ENCODE measurements around the gene KYNU. TPM values are rescaled to one million over a fixed set of nuclear protein-coding genes. Genes with fewer than 3 reads are reported as not detected.
"Not testable (repeated sequence)": the region's sequence is repeated elsewhere in the genome, so short reads cannot be mapped to it uniquely, and the experiment has no call there.

KYNU gene
- total RNA-seq, 6 donors from 2014 or later: 9.4 to 45.2 (median 15.6) TPM

- H3K36me3 ChIP-seq: no peaks in the 10 kb centered on the region
- H3K4me3 ChIP-seq: peak overlapping the region in 3 of 4 donors; percentile 14 to 33 (median 15)
- peaks cover 3 to 9% (median 6%) of the 10 kb centered on the region in 4 donors for H3K4me1 ChIP-seq
- TF ChIP-seq POLR2A (IDR thresholded peaks at IDR 0.05): no peak
- TF ChIP-seq, protein P1, sequence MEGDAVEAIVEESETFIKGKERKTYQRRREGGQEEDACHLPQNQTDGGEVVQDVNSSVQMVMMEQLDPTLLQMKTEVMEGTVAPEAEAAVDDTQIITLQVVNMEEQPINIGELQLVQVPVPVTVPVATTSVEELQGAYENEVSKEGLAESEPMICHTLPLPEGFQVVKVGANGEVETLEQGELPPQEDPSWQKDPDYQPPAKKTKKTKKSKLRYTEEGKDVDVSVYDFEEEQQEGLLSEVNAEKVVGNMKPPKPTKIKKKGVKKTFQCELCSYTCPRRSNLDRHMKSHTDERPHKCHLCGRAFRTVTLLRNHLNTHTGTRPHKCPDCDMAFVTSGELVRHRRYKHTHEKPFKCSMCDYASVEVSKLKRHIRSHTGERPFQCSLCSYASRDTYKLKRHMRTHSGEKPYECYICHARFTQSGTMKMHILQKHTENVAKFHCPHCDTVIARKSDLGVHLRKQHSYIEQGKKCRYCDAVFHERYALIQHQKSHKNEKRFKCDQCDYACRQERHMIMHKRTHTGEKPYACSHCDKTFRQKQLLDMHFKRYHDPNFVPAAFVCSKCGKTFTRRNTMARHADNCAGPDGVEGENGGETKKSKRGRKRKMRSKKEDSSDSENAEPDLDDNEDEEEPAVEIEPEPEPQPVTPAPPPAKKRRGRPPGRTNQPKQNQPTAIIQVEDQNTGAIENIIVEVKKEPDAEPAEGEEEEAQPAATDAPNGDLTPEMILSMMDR (IDR thresholded peaks at IDR 0.05): no peak
- TF ChIP-seq EP300 (IDR thresholded peaks at IDR 0.05): no peak
- H3K9me3 ChIP-seq: no peaks in the 10 kb centered on the region
- H3K27me3 ChIP-seq: no peaks in the 10 kb centered on the region
- H3K27ac ChIP-seq: peak overlapping the region; percentile 31 to 55 (median 42)
- DNase-seq (no peak), ATAC-seq (ENCODE audit: low FRiP score in 2 of 2) (no peak)
- 61% methylated on average over 6 of the region's 6 CpGs for WGBS, 2 donors
Observed at GRCh38 chr2:142878031-142878678, 691 bp downstream of the KYNU start.

DNA sequence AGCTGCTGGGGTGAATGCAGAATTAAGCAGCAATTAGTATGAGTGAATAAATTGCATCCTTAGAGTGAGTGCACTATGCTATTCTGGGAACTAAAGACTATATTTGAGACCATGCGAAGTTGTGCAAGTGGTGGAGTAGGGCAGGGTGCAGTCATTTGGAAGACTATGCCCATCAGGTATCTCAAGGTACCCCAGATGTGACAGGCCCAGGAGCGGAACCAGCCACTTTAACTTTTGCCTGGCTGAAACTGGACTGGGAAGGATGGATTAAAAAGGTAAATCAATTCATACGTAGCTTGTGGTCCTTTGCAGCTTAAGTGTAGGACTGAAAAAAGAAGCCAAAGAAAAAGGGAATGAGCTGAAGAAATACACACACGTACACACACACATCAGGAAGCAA is 1.7 kb downstream of the KYNU start:
- no peak for TF ChIP-seq EP300 (IDR thresholded peaks at IDR 0.05)
- no peak for TF ChIP-seq POLR2A (IDR thresholded peaks at IDR 0.05)
- TF ChIP-seq, protein P1 (IDR thresholded peaks at IDR 0.05): no peak
- no peak for TF ChIP-seq POLR2AphosphoS5 (IDR thresholded peaks at IDR 0.05)
- Histone ChIP-seq H3K36me3 (no peaks in the 10 kb centered on the region), H3K27me3 (no peaks in the 10 kb centered on the region), H3K27ac (no peak overlapping the region), H3K9me3 (no peaks in the 10 kb centered on the region), H3K4me1 (peaks cover 0 to 7% (median 2%) of the 10 kb centered on the region in 4 donors), H3K4me3 (peak overlapping the region in 2 of 4 donors; percentile 14 to 33)
- 92 to 93% methylated on average over 4 of the region's 4 CpGs for WGBS, 2 donors
- ATAC-seq (ENCODE audit: low FRiP score in 2 of 2) (no peak), DNase-seq (no peak)

DNA sequence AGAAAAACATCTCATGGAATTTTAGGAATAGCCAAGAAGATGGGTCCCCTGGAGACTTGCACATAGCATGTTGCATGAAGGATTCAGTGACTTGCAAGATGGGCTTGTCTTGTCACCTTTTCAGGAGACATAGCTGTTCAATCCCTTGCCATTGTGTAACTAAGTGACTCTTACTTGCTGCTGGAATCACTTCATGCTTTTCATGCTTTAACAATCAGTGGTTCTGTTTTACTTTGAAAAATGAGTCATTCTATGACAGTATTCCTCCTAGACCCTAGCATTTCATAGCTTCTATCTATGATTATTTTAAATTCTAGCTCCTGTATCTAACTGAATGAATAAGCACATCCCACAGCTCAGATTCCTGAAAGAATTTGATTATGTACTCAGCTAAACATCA is 2.8 kb downstream of the KYNU start:
- Histone ChIP-seq H3K9me3 (no peaks in the 10 kb centered on the region), H3K4me1 (no peaks in the 10 kb centered on the region), H3K27me3 (no peaks in the 10 kb centered on the region), H3K27ac (no peak overlapping the region), H3K4me3 (peak overlapping the region in 1 of 4 donors; percentile 33), H3K36me3 (no peaks in the 10 kb centered on the region)
- ATAC-seq (ENCODE audit: low FRiP score in 2 of 2): peak in 1 of 2 donors; percentile 23
- peak in 1 of 4 donors; percentile 15 for TF ChIP-seq POLR2A (IDR thresholded peaks at IDR 0.05)
- TF ChIP-seq, protein P1 (IDR thresholded peaks at IDR 0.05): no peak
- no peak for DNase-seq

GRCh38 chr2:142881619-142882018 is 4.2 kb downstream of the KYNU start:
- no peak overlapping the region for H3K4me3 ChIP-seq
- no peaks in the 10 kb centered on the region for H3K36me3 ChIP-seq
- WGBS, 2 donors: 90 to 98% methylated on average over 3 of the region's 3 CpGs
- ATAC-seq (ENCODE audit: low FRiP score in 2 of 2): no peak
- TF ChIP-seq, protein P1 (IDR thresholded peaks at IDR 0.05): no peak
- TF ChIP-seq POLR2A (IDR thresholded peaks at IDR 0.05): no peak
- TF ChIP-seq EP300 (IDR thresholded peaks at IDR 0.05): no peak
- no peak for TF ChIP-seq POLR2AphosphoS5 (IDR thresholded peaks at IDR 0.05)
- no peaks in the 10 kb centered on the region for H3K4me1 ChIP-seq
- no peaks in the 10 kb centered on the region for H3K9me3 ChIP-seq
- DNase-seq: no peak
- no peak overlapping the region for H3K27ac ChIP-seq
- H3K27me3 ChIP-seq: no peaks in the 10 kb centered on the region

DNA sequence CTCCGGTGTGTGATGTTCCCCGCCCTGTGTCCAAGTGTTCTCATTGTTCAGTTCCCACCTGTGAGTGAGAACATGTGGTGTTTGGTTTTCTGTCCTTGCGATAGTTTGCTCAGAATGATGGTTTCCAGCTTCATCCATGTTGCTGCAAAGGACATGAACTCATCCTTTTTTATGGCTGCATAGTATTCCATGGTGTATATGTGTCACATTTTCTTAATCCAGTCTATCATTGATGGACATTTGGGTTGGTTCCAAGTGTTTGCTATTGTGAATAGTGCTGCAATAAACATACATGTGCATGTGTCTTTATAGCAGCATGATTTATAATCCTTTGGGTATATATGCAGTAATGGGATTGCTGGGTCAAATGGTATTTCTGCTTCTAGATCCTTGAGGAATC is 5.0 kb downstream of the KYNU start:
- H3K4me3 ChIP-seq; ATAC-seq (ENCODE audit: low FRiP score in 2 of 2); H3K4me1 ChIP-seq; DNase-seq; H3K9me3 ChIP-seq; H3K27me3 ChIP-seq; H3K27ac ChIP-seq; H3K36me3 ChIP-seq: not testable (repeated sequence)
- 91 to 99% methylated on average over 3 of the region's 3 CpGs for WGBS, 2 donors
